ENCODE results near the gene PGAP3.

Gene PGAP3

GRCh38 chr17:39696731-39697130, 8.9 kb upstream of the PGAP3 start:
- TF ChIP-seq CTCF (IDR thresholded peaks at IDR 0.05; ENCODE audit: borderline replicate concordance, control extremely low read depth, extremely low read depth, insufficient read depth, missing control alignments), result no peak
- in situ Hi-C loops (cut with MboI; ENCODE audit: low sequenced_read_pairs, unreplicated experiment), result no loop called here
- no peak for DNase-seq (ENCODE audit: low spot score)

GRCh38 chr17:39695089-39695474, 7.2 kb upstream of the PGAP3 start:
- DNase-seq (ENCODE audit: low spot score), result no peak
- in situ Hi-C loops (cut with MboI; ENCODE audit: low sequenced_read_pairs, unreplicated experiment), result no loop called here
- TF ChIP-seq CTCF (IDR thresholded peaks at IDR 0.05; ENCODE audit: borderline replicate concordance, control extremely low read depth, extremely low read depth, insufficient read depth, missing control alignments), result no peak

GRCh38 chr17:39694593-39694992, 6.7 kb upstream of the PGAP3 start:
- no peak for TF ChIP-seq CTCF (IDR thresholded peaks at IDR 0.05; ENCODE audit: borderline replicate concordance, control extremely low read depth, extremely low read depth, insufficient read depth, missing control alignments)
- in situ Hi-C loops (cut with MboI; ENCODE audit: low sequenced_read_pairs, unreplicated experiment), result no loop called here
- DNase-seq (ENCODE audit: low spot score), result no peak

GRCh38 chr17:39688945-39689344, 1.1 kb upstream of the PGAP3 start:
- no peak for TF ChIP-seq CTCF (IDR thresholded peaks at IDR 0.05; ENCODE audit: borderline replicate concordance, control extremely low read depth, extremely low read depth, insufficient read depth, missing control alignments)
- no peak for DNase-seq (ENCODE audit: low spot score)
- in situ Hi-C loops (cut with MboI; ENCODE audit: low sequenced_read_pairs, unreplicated experiment), result no loop called here

- in situ Hi-C loops (cut with MboI; ENCODE audit: low sequenced_read_pairs, unreplicated experiment), result no loop called here
- TF ChIP-seq CTCF (IDR thresholded peaks at IDR 0.05; ENCODE audit: borderline replicate concordance, control extremely low read depth, extremely low read depth, insufficient read depth, missing control alignments), result no peak
- DNase-seq (ENCODE audit: low spot score), result no peak
Observed at GRCh38 chr17:39688475-39688835, 598 bp upstream of the PGAP3 start.

GRCh38 chr17:39687101-39687545, 734 bp downstream of the PGAP3 start:
- no peak for DNase-seq (ENCODE audit: low spot score)
- no peak for TF ChIP-seq CTCF (IDR thresholded peaks at IDR 0.05; ENCODE audit: borderline replicate concordance, control extremely low read depth, extremely low read depth, insufficient read depth, missing control alignments)
- in situ Hi-C loops (cut with MboI; ENCODE audit: low sequenced_read_pairs, unreplicated experiment), result no loop called here
